Stimulated activated CD4-positive, alpha-beta T cell treated with anti-CD3 and anti-CD28 coated beads, Interleukin-1b, Interleukin-23, amount 100 ng/mL, for 1 hour (primary cell): ENCODE measurements around the gene DTL.

ENCODE experiments used
- DNase-seq, 2 donors: peaks; one replicate each; pipeline ENCODE4 v3.0.0-alpha.2; 2020; ENCODE audit warnings: low read depth in 2 of 2

DTL gene

GRCh38 chr1:212091438-212092121, 56.0 kb downstream of the DTL start:
- no peak for DNase-seq

- no peak for DNase-seq
These were observed 61.8 kb downstream of the DTL start for GRCh38 chr1:212097360-212097759.

- no peak for DNase-seq
These were observed 62.8 kb downstream of the DTL start for GRCh38 chr1:212098310-212098709.

GRCh38 chr1:212098771-212099170, 63.2 kb downstream of the DTL start:
- DNase-seq: no peak

GRCh38 chr1:212101251-212101650, 65.7 kb downstream of the DTL start:
- no peak for DNase-seq

- DNase-seq: no peak
These were observed 66.2 kb downstream of the DTL start for GRCh38 chr1:212101735-212102134.

- no peak for DNase-seq
These were observed 69.2 kb downstream of the DTL start for GRCh38 chr1:212104586-212105325.

- no peak for DNase-seq
These were observed 70.8 kb downstream of the DTL start for GRCh38 chr1:212106286-212106792.

GRCh38 chr1:212107481-212107880, 71.9 kb downstream of the DTL start:
- no peak for DNase-seq

GRCh38 chr1:212108187-212108586, 72.6 kb downstream of the DTL start:
- no peak for DNase-seq

- no peak for DNase-seq
These were observed 73.4 kb downstream of the DTL start for GRCh38 chr1:212108981-212109380.

GRCh38 chr1:212109728-212110127, 74.2 kb downstream of the DTL start:
- no peak for DNase-seq

- DNase-seq: no peak
These were observed 75.1 kb downstream of the DTL start for GRCh38 chr1:212110617-212111016.

- no peak for DNase-seq
These were observed 76.0 kb downstream of the DTL start for GRCh38 chr1:212111536-212111935.

- no peak for DNase-seq
These were observed 78.2 kb downstream of the DTL start for GRCh38 chr1:212113706-212114105.

GRCh38 chr1:212118167-212118871, 82.8 kb downstream of the DTL start:
- DNase-seq: no peak

GRCh38 chr1:212118872-212119260, 83.3 kb downstream of the DTL start:
- DNase-seq: no peak

GRCh38 chr1:212119397-212119837, 83.9 kb downstream of the DTL start:
- no peak for DNase-seq

- DNase-seq: no peak
These were observed 84.3 kb downstream of the DTL start for GRCh38 chr1:212119863-212120262.

- no peak for DNase-seq
These were observed 86.2 kb downstream of the DTL start for GRCh38 chr1:212121779-212122178.

GRCh38 chr1:212124690-212125582, 89.4 kb downstream of the DTL start:
- no peak for DNase-seq

- no peak for DNase-seq
These were observed 90.1 kb downstream of the DTL start for GRCh38 chr1:212125654-212126053.
